ENCODE results near the gene HDGFL3. TPM values are rescaled to one million over a fixed set of nuclear protein-coding genes. Genes with fewer than 3 reads are reported as not detected.
A peak's percentile ranks its signal among the peaks of the same experiment; 100 is the strongest.

HDGFL3 gene
- total RNA-seq, 6 donors from 2014 or later, result 16.8 to 36.8 (median 22.8) TPM

DNA sequence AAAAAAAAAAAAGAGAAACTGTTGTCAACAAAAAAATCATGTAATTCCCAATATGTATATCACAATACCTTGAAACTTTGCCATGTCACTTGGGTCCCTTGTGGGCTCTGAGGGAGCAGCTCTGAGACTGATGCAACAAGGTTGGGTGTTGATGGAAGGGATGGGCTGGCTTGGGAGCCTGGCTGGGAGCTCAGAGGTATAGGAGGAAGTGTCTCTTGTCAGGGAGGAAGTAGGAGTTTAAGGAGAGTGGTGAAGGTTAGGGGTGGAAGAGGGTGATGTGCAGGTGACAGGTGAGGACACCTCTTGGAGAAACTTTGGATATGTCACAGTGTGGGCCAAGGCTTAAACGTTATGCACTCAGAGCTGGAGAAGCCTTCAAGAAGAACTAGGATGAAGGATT is 102.2 kb downstream of the HDGFL3 start:
- WGBS, 2 donors, result 86 to 88% methylated on average over 1 of the region's 1 CpG
- Histone ChIP-seq H3K4me3 (no peak overlapping the region), H3K27me3 (peaks cover 0 to 9% (median 0%) of the 10 kb centered on the region in 4 donors), H3K36me3 (no peaks in the 10 kb centered on the region), H3K27ac (no peak overlapping the region), H3K4me1 (peaks cover 25 to 42% (median 28%) of the 10 kb centered on the region in 4 donors), H3K9me3 (no peaks in the 10 kb centered on the region)
- TF ChIP-seq EP300 (IDR thresholded peaks at IDR 0.05) (no peak), POLR2AphosphoS5 (IDR thresholded peaks at IDR 0.05) (no peak)
- no peak for ATAC-seq (ENCODE audit: low FRiP score in 2 of 2)
- no peak for DNase-seq

GRCh38 chr15:83104141-83104540 is 103.5 kb downstream of the HDGFL3 start:
- ATAC-seq (ENCODE audit: low FRiP score in 2 of 2) (no peak), DNase-seq (no peak)
- Histone ChIP-seq H3K27me3 (peaks cover 0 to 9% (median 0%) of the 10 kb centered on the region in 4 donors), H3K36me3 (no peaks in the 10 kb centered on the region), H3K4me3 (no peak overlapping the region), H3K27ac (no peak overlapping the region), H3K4me1 (peaks cover 15 to 35% (median 18%) of the 10 kb centered on the region in 4 donors), H3K9me3 (no peaks in the 10 kb centered on the region)
- 77 to 85% methylated on average over 4 of the region's 4 CpGs for WGBS, 2 donors
- TF ChIP-seq POLR2AphosphoS5 (IDR thresholded peaks at IDR 0.05) (peak in 1 of 2 donors; percentile 14), POLR2A (IDR thresholded peaks at IDR 0.05) (no peak)

- WGBS, 2 donors, result 67 to 86% methylated on average over 2 of the region's 2 CpGs
- peaks cover 0 to 2% (median 0%) of the 10 kb centered on the region in 4 donors for H3K27me3 ChIP-seq
- peaks cover 0 to 4% (median 0%) of the 10 kb centered on the region in 4 donors for H3K9me3 ChIP-seq
- H3K27ac ChIP-seq, result no peak overlapping the region
- ATAC-seq (ENCODE audit: low FRiP score in 2 of 2) (no peak), DNase-seq (no peak)
- H3K36me3 ChIP-seq, result no peaks in the 10 kb centered on the region
- H3K4me3 ChIP-seq, result no peak overlapping the region
- H3K4me1 ChIP-seq, result peaks cover 0 to 18% (median 9%) of the 10 kb centered on the region in 4 donors
- TF ChIP-seq EP300 (IDR thresholded peaks at IDR 0.05) (no peak), POLR2A (IDR thresholded peaks at IDR 0.05) (no peak)
- TF ChIP-seq, protein P1, sequence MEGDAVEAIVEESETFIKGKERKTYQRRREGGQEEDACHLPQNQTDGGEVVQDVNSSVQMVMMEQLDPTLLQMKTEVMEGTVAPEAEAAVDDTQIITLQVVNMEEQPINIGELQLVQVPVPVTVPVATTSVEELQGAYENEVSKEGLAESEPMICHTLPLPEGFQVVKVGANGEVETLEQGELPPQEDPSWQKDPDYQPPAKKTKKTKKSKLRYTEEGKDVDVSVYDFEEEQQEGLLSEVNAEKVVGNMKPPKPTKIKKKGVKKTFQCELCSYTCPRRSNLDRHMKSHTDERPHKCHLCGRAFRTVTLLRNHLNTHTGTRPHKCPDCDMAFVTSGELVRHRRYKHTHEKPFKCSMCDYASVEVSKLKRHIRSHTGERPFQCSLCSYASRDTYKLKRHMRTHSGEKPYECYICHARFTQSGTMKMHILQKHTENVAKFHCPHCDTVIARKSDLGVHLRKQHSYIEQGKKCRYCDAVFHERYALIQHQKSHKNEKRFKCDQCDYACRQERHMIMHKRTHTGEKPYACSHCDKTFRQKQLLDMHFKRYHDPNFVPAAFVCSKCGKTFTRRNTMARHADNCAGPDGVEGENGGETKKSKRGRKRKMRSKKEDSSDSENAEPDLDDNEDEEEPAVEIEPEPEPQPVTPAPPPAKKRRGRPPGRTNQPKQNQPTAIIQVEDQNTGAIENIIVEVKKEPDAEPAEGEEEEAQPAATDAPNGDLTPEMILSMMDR (IDR thresholded peaks at IDR 0.05), result no peak
Measured at GRCh38 chr15:83102346-83102745, 105.3 kb downstream of the HDGFL3 start.

- no peak for TF ChIP-seq POLR2A (IDR thresholded peaks at IDR 0.05)
- TF ChIP-seq, protein P1 (IDR thresholded peaks at IDR 0.05), result no peak
- TF ChIP-seq POLR2AphosphoS5 (IDR thresholded peaks at IDR 0.05), result no peak
- TF ChIP-seq EP300 (IDR thresholded peaks at IDR 0.05), result no peak
- Histone ChIP-seq H3K27me3 (no peaks in the 10 kb centered on the region), H3K4me3 (no peak overlapping the region), H3K36me3 (no peaks in the 10 kb centered on the region), H3K27ac (no peak overlapping the region), H3K4me1 (peaks cover 0 to 9% (median 2%) of the 10 kb centered on the region in 4 donors), H3K9me3 (peaks cover 0 to 4% (median 0%) of the 10 kb centered on the region in 4 donors)
- DNase-seq (peak in 1 of 2 donors; percentile 30), ATAC-seq (ENCODE audit: low FRiP score in 2 of 2) (peak in 1 of 2 donors; percentile 80)
- 46 to 53% methylated on average over 2 of the region's 2 CpGs for WGBS, 2 donors
Measured at GRCh38 chr15:83100097-83100646, 107.5 kb downstream of the HDGFL3 start.

DNA sequence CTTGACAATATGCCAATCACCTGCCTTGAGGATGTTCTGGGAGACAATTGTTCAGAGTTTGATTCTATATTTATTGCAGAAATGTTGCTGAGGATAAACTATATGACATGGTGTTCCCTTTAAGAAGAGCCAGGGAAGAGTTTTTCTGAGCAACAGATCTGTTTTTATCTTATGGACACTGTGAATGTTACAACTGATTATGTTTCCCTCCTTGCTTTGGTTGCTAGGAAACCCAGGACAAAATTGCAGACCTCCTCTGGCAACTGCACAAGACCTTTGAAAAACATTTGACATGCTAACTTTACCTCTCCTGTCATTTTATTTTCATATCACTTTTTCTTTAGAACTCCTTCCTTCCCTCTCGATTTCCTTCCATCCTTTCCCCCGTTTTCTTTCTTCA is 108.3 kb downstream of the HDGFL3 start:
- DNase-seq, result no peak
- Histone ChIP-seq H3K9me3 (peaks cover 0 to 4% (median 0%) of the 10 kb centered on the region in 4 donors), H3K4me1 (peaks cover 0 to 9% (median 2%) of the 10 kb centered on the region in 4 donors), H3K27ac (no peak overlapping the region), H3K4me3 (no peak overlapping the region), H3K36me3 (no peaks in the 10 kb centered on the region), H3K27me3 (no peaks in the 10 kb centered on the region)
- ATAC-seq (ENCODE audit: low FRiP score in 2 of 2), result no peak
- TF ChIP-seq POLR2AphosphoS5 (IDR thresholded peaks at IDR 0.05) (no peak), POLR2A (IDR thresholded peaks at IDR 0.05) (no peak), EP300 (IDR thresholded peaks at IDR 0.05) (no peak)
- TF ChIP-seq, protein P1 (IDR thresholded peaks at IDR 0.05), result no peak
- 65 to 76% methylated on average over 2 of the region's 2 CpGs for WGBS, 2 donors

DNA sequence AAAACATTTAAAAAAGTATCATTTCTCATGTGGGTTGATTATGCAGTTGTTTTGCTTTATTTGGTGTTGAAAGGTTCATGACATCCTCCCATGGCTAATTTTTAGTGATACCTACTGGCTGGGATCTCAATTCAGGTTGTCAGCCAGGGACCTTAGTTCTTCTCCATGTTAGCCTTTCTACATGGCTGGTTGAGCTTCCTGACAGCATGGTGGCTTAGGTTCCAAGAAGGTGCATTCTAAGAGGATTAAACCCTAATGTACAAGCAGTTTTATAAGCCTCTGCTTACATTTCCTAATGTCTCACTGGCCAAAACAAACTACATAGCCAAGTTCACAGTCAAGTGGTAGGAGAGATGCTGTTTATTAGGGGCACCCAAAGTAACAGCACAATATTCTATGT is 109.5 kb downstream of the HDGFL3 start:
- DNase-seq (no peak), ATAC-seq (ENCODE audit: low FRiP score in 2 of 2) (no peak)
- peaks cover 0 to 4% (median 0%) of the 10 kb centered on the region in 4 donors for H3K9me3 ChIP-seq
- TF ChIP-seq, protein P1 (IDR thresholded peaks at IDR 0.05), result no peak
- TF ChIP-seq POLR2AphosphoS5 (IDR thresholded peaks at IDR 0.05), result no peak
- TF ChIP-seq POLR2A (IDR thresholded peaks at IDR 0.05), result no peak
- no peak for TF ChIP-seq EP300 (IDR thresholded peaks at IDR 0.05)
- no peaks in the 10 kb centered on the region for H3K27me3 ChIP-seq
- no peak overlapping the region for H3K27ac ChIP-seq
- H3K36me3 ChIP-seq, result no peaks in the 10 kb centered on the region
- no peak overlapping the region for H3K4me3 ChIP-seq
- H3K4me1 ChIP-seq, result peaks cover 0 to 9% (median 3%) of the 10 kb centered on the region in 4 donors
